Measurements from ENCODE around the gene RBM42. TPM values are rescaled to one million over a fixed set of nuclear protein-coding genes. Genes with fewer than 3 reads are reported as not detected.

The RBM42 gene
- total RNA-seq, 1 donor from 2014 or later, result 78.7 TPM

GRCh38 chr19:35666251-35666913 lies 37.5 kb downstream of the RBM42 start, which contains the start of gene UPK1A:
Gene UPK1A, plus strand, starts transcription at chr19:35666517. Its CDS starts 296 bp downstream, at chr19:35666813.
- no peaks in the 10 kb centered on the region for H3K4me1 Mint-ChIP-seq (ENCODE audit: low read depth, unreplicated experiment)
- no peak within 1 kb of the TSS for H3K27ac Mint-ChIP-seq (ENCODE audit: unreplicated experiment)
- no peak within 1 kb of the TSS for H3K4me3 Mint-ChIP-seq (ENCODE audit: unreplicated experiment)
- no peak for DNase-seq
- H3K36me3 Mint-ChIP-seq (ENCODE audit: unreplicated experiment), result no peaks in the 10 kb centered on the region
- peaks cover 3% of the 10 kb centered on the region for H3K27me3 Mint-ChIP-seq (ENCODE audit: unreplicated experiment)
- TF ChIP-seq CTCF (IDR thresholded peaks at IDR 0.05; ENCODE audit: partially characterized antibody, unreplicated experiment), result no peak
- no peaks in the 10 kb centered on the region for H3K9me3 Mint-ChIP-seq (ENCODE audit: unreplicated experiment)

GRCh38 chr19:35669566-35669965 lies 40.7 kb downstream of the RBM42 start:
- H3K4me3 Mint-ChIP-seq (ENCODE audit: unreplicated experiment), result no peak overlapping the region
- peaks cover 3% of the 10 kb centered on the region for H3K27me3 Mint-ChIP-seq (ENCODE audit: unreplicated experiment)
- H3K27ac Mint-ChIP-seq (ENCODE audit: unreplicated experiment), result no peak overlapping the region

GRCh38 chr19:35669974-35670373 lies 41.1 kb downstream of the RBM42 start:
- H3K4me1 Mint-ChIP-seq (ENCODE audit: low read depth, unreplicated experiment), result no peaks in the 10 kb centered on the region
- no peak overlapping the region for H3K27ac Mint-ChIP-seq (ENCODE audit: unreplicated experiment)
- H3K4me3 Mint-ChIP-seq (ENCODE audit: unreplicated experiment), result no peak overlapping the region
- TF ChIP-seq CTCF (IDR thresholded peaks at IDR 0.05; ENCODE audit: partially characterized antibody, unreplicated experiment), result no peak
- no peak for DNase-seq
- H3K9me3 Mint-ChIP-seq (ENCODE audit: unreplicated experiment), result no peaks in the 10 kb centered on the region
- H3K27me3 Mint-ChIP-seq (ENCODE audit: unreplicated experiment), result peaks cover 3% of the 10 kb centered on the region
- no peaks in the 10 kb centered on the region for H3K36me3 Mint-ChIP-seq (ENCODE audit: unreplicated experiment)

More at GRCh38 chr19:35669566-35669965, 40.7 kb downstream of the RBM42 start:
- no peak for DNase-seq
- Mint-ChIP-seq H3K4me1 (ENCODE audit: low read depth, unreplicated experiment) (no peaks in the 10 kb centered on the region), H3K36me3 (ENCODE audit: unreplicated experiment) (no peaks in the 10 kb centered on the region), H3K9me3 (ENCODE audit: unreplicated experiment) (no peaks in the 10 kb centered on the region)
- no peak for TF ChIP-seq CTCF (IDR thresholded peaks at IDR 0.05; ENCODE audit: partially characterized antibody, unreplicated experiment)

GRCh38 chr19:35670686-35671085 lies 41.9 kb downstream of the RBM42 start:
- H3K4me3 Mint-ChIP-seq (ENCODE audit: unreplicated experiment), result no peak overlapping the region
- no peaks in the 10 kb centered on the region for H3K4me1 Mint-ChIP-seq (ENCODE audit: low read depth, unreplicated experiment)
- H3K36me3 Mint-ChIP-seq (ENCODE audit: unreplicated experiment), result no peaks in the 10 kb centered on the region
- no peaks in the 10 kb centered on the region for H3K9me3 Mint-ChIP-seq (ENCODE audit: unreplicated experiment)
- no peak for TF ChIP-seq CTCF (IDR thresholded peaks at IDR 0.05; ENCODE audit: partially characterized antibody, unreplicated experiment)
- H3K27me3 Mint-ChIP-seq (ENCODE audit: unreplicated experiment), result peaks cover 3% of the 10 kb centered on the region
- H3K27ac Mint-ChIP-seq (ENCODE audit: unreplicated experiment), result no peak overlapping the region
- no peak for DNase-seq

GRCh38 chr19:35671818-35672217 lies 43.0 kb downstream of the RBM42 start:
- DNase-seq, result no peak
- Mint-ChIP-seq H3K27me3 (ENCODE audit: unreplicated experiment) (peaks cover 3% of the 10 kb centered on the region), H3K36me3 (ENCODE audit: unreplicated experiment) (no peaks in the 10 kb centered on the region), H3K4me1 (ENCODE audit: low read depth, unreplicated experiment) (peaks cover 1% of the 10 kb centered on the region), H3K9me3 (ENCODE audit: unreplicated experiment) (no peaks in the 10 kb centered on the region), H3K27ac (ENCODE audit: unreplicated experiment) (no peak overlapping the region), H3K4me3 (ENCODE audit: unreplicated experiment) (no peak overlapping the region)
- TF ChIP-seq CTCF (IDR thresholded peaks at IDR 0.05; ENCODE audit: partially characterized antibody, unreplicated experiment), result no peak

Measured in glutamatergic neuron (in vitro differentiated cells).